OCI-LY3 (cell line): ENCODE results near the gene SLC25A39.
A peak's percentile ranks its signal among the peaks of the same experiment; 100 is the strongest.

Experiments used
- H2AFZ ChIP-seq: fragments of 200-600, 300-600 bp; shearing (Covaris generic); 2 replicates; pipeline ENCODE4 v1.6.0; 2014; ENCODE audit warnings: antibody characterized with exemption, low read depth, low read length
- H3K27ac ChIP-seq: fragments of 200-600, 300-600 bp; sonication (generic); 2 replicates; pipeline ENCODE4 v1.5.1; 2014; ENCODE audit warnings: mild to moderate bottlenecking, low read length, moderate library complexity, mixed read lengths
- H3K27me3 ChIP-seq: fragments of 200-600, 300-600 bp; sonication (generic); 2 replicates; pipeline ENCODE4 v1.6.1; 2014; ENCODE audit warnings: low read depth, low read length, mixed read lengths
- H3K36me3 ChIP-seq: fragments of 200-600, 300-600 bp; sonication (generic); replicated peaks from 2 replicates; pipeline ENCODE3; 2014; ENCODE audit warnings: low read depth, low read length, mixed read lengths
- H3K4me1 ChIP-seq: fragments of 300-600, 200-600 bp; sonication (generic); 2 replicates; pipeline ENCODE4 v1.6.1; 2014; ENCODE audit warnings: low read length, mixed read lengths
- H3K4me2 ChIP-seq: fragments of 200-600, 300-600 bp; sonication (generic); 2 replicates; pipeline ENCODE4 v1.6.1; 2014; ENCODE audit warnings: low read length, mixed read lengths
- H3K4me3 ChIP-seq: fragments of 300-600, 200-600 bp; sonication (generic); 2 replicates; pipeline ENCODE4 v1.5.1; 2014; ENCODE audit warnings: antibody characterized with exemption, mild to moderate bottlenecking, low read length, moderate library complexity
- H3K79me2 ChIP-seq: fragments of 300-600, 200-600 bp; shearing (Covaris generic); 2 replicates; pipeline ENCODE4 v1.6.1; 2014; ENCODE audit warnings: mild to moderate bottlenecking, low read length, mixed read lengths
- H3K9ac ChIP-seq: fragments of 300-600, 200-600 bp; shearing (Covaris generic); 2 replicates; pipeline ENCODE4 v1.6.0; 2014; ENCODE audit warnings: mild to moderate bottlenecking, low read length, moderate library complexity
- H3K9me3 ChIP-seq: fragments of 200-600, 300-600 bp; shearing (Covaris generic); 2 replicates; pipeline ENCODE4 v1.6.1; 2014; ENCODE audit warnings: low read length, mixed read lengths; ENCODE audit not compliant: insufficient read depth
- H4K20me1 ChIP-seq: fragments of 200-600, 300-600 bp; sonication (generic); 2 replicates; pipeline ENCODE4 v1.6.1; 2016; ENCODE audit warnings: low read length, mixed read lengths; ENCODE audit not compliant: insufficient read depth
- CTCF ChIP-seq: fragments of 200-600, 300-600 bp; sonication (generic); IDR thresholded peaks from 2 replicates; pipeline ENCODE4 v1.5.1; 2014; ENCODE audit warnings: antibody characterized with exemption, low read length, low read depth
- EZH2phosphoT487 ChIP-seq: fragments of 200-600 bp; shearing (Covaris generic); IDR thresholded peaks from 2 replicates; pipeline ENCODE4 v1.6.1; 2018; ENCODE audit warnings: antibody characterized with exemption, mixed run types, low read depth

SLC25A39 gene

GRCh38 chr17:44362459-44362948 is 37.9 kb upstream of the SLC25A39 start:
- peak overlapping the region; percentile 93 for H3K4me2 ChIP-seq
- peaks cover 18% of the 10 kb centered on the region for H3K27me3 ChIP-seq
- H3K9me3 ChIP-seq: no peaks in the 10 kb centered on the region
- H3K4me3 ChIP-seq: peak overlapping the region; percentile 93
- H2AFZ ChIP-seq: no peak overlapping the region
- no peak overlapping the region for H3K27ac ChIP-seq
- peak overlapping the region; percentile 86 for H3K9ac ChIP-seq
- peaks cover 7% of the 10 kb centered on the region for H3K4me1 ChIP-seq
- no peaks in the 10 kb centered on the region for H4K20me1 ChIP-seq
- TF ChIP-seq EZH2phosphoT487 (no peak), CTCF (no peak)
- no peaks in the 10 kb centered on the region for H3K36me3 ChIP-seq
- no peaks in the 10 kb centered on the region for H3K79me2 ChIP-seq

GRCh38 chr17:44361292-44362260 is 37.0 kb upstream of the SLC25A39 start:
- Histone ChIP-seq H3K36me3 (no peaks in the 10 kb centered on the region), H3K4me2 (no peak overlapping the region), H3K27ac (no peak overlapping the region), H3K4me1 (peaks cover 7% of the 10 kb centered on the region), H3K4me3 (no peak overlapping the region), H3K9me3 (no peaks in the 10 kb centered on the region), H2AFZ (no peak overlapping the region), H3K9ac (no peak overlapping the region), H4K20me1 (no peaks in the 10 kb centered on the region), H3K27me3 (peaks cover 12% of the 10 kb centered on the region; the same call in 1 of the 2 replicates), H3K79me2 (no peaks in the 10 kb centered on the region)
- TF ChIP-seq EZH2phosphoT487 (no peak), CTCF (no peak)

GRCh38 chr17:44360826-44361225 is 36.2 kb upstream of the SLC25A39 start:
- Histone ChIP-seq H3K4me3 (no peak overlapping the region), H3K4me2 (no peak overlapping the region), H3K9ac (no peak overlapping the region), H3K27me3 (0 out of 2 replicates have a peak, but pooled peaks cover 5% of the 10 kb centered on the region), H2AFZ (no peak overlapping the region), H3K36me3 (no peaks in the 10 kb centered on the region), H3K27ac (no peak overlapping the region), H3K9me3 (no peaks in the 10 kb centered on the region), H3K4me1 (peaks cover 7% of the 10 kb centered on the region), H3K79me2 (no peaks in the 10 kb centered on the region), H4K20me1 (no peaks in the 10 kb centered on the region)
- TF ChIP-seq EZH2phosphoT487: no peak
- TF ChIP-seq CTCF: no peak

- no peak for TF ChIP-seq CTCF
- TF ChIP-seq EZH2phosphoT487: no peak
- Histone ChIP-seq H3K4me1 (peaks cover 8% of the 10 kb centered on the region), H3K27ac (no peak overlapping the region), H3K9ac (no peak overlapping the region), H4K20me1 (no peaks in the 10 kb centered on the region), H3K4me3 (no peak overlapping the region), H2AFZ (no peak overlapping the region), H3K36me3 (no peaks in the 10 kb centered on the region), H3K27me3 (no peaks in the 10 kb centered on the region), H3K79me2 (no peaks in the 10 kb centered on the region), H3K9me3 (no peaks in the 10 kb centered on the region), H3K4me2 (no peak overlapping the region)
Observed at GRCh38 chr17:44360144-44360533, 35.5 kb upstream of the SLC25A39 start.
